Measurements from ENCODE around the gene C4orf50.

DNA sequence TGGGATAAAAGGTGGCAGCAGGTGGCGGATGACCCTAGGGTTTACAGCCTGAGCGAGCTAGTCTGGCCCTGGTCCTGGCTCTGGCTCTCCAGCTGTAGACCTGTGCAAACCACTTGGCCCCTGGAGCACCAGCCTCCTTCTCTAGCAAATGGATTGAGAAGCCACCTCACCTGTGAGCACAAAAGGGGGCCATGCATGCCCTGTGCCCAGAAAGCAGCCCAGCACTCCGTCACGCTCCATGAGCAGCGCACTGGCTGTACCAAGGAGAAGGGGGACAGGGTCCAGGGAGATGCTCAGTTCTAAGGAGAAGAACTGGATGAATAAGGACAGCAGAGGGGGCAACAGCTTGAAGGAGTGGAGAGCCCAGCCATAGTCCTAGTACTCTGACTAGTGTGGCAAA, 46.9 kb upstream of the C4orf50 start:
- TF ChIP-seq OSR1 (CRISPR knock-in tag; IDR thresholded peaks at IDR 0.05) (no peak), CREB5 (CRISPR knock-in tag; IDR thresholded peaks at IDR 0.05; ENCODE audit: low read depth) (no peak), ARNTL (CRISPR knock-in tag; IDR thresholded peaks at IDR 0.05; ENCODE audit: borderline replicate concordance, low read depth) (no peak), ISL1 (CRISPR knock-in tag; IDR thresholded peaks at IDR 0.05) (no peak), CSRNP3 (CRISPR knock-in tag; IDR thresholded peaks at IDR 0.05) (no peak), ZNF70 (CRISPR knock-in tag; IDR thresholded peaks at IDR 0.05) (no peak), TCF4 (CRISPR knock-in tag; IDR thresholded peaks at IDR 0.05; ENCODE audit: borderline replicate concordance) (no peak), TOX (CRISPR knock-in tag; IDR thresholded peaks at IDR 0.05; ENCODE audit: borderline replicate concordance) (no peak), ZFP3 (CRISPR knock-in tag; IDR thresholded peaks at IDR 0.05) (no peak), ZNF565 (CRISPR knock-in tag; conservative IDR thresholded peaks at IDR 0.05; ENCODE audit: low read depth) (no peak)
- TF ChIP-seq, protein P1, sequence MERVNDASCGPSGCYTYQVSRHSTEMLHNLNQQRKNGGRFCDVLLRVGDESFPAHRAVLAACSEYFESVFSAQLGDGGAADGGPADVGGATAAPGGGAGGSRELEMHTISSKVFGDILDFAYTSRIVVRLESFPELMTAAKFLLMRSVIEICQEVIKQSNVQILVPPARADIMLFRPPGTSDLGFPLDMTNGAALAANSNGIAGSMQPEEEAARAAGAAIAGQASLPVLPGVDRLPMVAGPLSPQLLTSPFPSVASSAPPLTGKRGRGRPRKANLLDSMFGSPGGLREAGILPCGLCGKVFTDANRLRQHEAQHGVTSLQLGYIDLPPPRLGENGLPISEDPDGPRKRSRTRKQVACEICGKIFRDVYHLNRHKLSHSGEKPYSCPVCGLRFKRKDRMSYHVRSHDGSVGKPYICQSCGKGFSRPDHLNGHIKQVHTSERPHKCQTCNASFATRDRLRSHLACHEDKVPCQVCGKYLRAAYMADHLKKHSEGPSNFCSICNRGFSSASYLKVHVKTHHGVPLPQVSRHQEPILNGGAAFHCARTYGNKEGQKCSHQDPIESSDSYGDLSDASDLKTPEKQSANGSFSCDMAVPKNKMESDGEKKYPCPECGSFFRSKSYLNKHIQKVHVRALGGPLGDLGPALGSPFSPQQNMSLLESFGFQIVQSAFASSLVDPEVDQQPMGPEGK (CRISPR knock-in tag; IDR thresholded peaks at IDR 0.05; ENCODE audit: borderline replicate concordance) = no peak

Measured in SK-N-SH treated with all-trans-retinoic acid at 6 μM for 48 hours (cell line).